Measurements from ENCODE around the gene AMIGO3.

DNA sequence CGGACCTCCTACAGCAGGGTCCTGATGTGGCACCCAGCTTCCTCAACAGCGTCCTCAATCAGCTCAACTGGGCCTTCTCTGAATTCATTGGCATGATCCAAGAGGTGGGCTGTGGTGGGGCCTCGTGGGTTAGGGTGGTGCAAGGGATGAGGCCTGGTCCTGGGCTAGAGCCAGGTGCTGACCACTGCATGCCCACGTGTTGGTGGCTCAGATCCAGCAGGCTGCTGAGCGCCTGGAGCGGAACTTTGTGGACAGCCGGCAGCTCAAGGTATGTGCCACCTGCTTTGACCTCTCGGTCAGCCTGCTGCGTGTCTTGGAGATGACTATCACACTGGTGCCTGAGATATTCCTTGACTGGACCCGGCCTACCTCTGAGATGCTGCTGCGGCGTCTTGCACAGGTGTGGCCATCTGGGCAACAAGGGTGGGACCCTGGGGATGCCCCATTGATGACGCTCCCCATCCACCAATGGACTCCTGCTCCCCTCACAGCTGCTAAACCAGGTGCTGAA is 3.8 kb downstream of the AMIGO3 start:
- TF ChIP-seq, protein P1, sequence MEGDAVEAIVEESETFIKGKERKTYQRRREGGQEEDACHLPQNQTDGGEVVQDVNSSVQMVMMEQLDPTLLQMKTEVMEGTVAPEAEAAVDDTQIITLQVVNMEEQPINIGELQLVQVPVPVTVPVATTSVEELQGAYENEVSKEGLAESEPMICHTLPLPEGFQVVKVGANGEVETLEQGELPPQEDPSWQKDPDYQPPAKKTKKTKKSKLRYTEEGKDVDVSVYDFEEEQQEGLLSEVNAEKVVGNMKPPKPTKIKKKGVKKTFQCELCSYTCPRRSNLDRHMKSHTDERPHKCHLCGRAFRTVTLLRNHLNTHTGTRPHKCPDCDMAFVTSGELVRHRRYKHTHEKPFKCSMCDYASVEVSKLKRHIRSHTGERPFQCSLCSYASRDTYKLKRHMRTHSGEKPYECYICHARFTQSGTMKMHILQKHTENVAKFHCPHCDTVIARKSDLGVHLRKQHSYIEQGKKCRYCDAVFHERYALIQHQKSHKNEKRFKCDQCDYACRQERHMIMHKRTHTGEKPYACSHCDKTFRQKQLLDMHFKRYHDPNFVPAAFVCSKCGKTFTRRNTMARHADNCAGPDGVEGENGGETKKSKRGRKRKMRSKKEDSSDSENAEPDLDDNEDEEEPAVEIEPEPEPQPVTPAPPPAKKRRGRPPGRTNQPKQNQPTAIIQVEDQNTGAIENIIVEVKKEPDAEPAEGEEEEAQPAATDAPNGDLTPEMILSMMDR (IDR thresholded peaks at IDR 0.05): no peak
- TF ChIP-seq EZH2 (IDR thresholded peaks at IDR 0.05) (no peak), EZH2phosphoT487 (IDR thresholded peaks at IDR 0.05) (no peak)

All from neural progenitor cell (in vitro differentiated cells).